PFSK-1 (cell line): ENCODE data around the gene DPF1.

Source experiments
- FOXP2 ChIP-seq: optimal IDR thresholded peaks from 2 replicates; pipeline ENCODE3; 2011; ENCODE audit warnings: borderline replicate concordance, control low read depth, inconsistent platforms; ENCODE audit not compliant: insufficient read depth; ENCODE audit errors: extremely low read length, extremely low read depth
- POLR2AphosphoS5 ChIP-seq: IDR thresholded peaks from 2 replicates; pipeline ENCODE4 v1.6.1; 2012; ENCODE audit warnings: low read depth, mild to moderate bottlenecking, control low read depth, low read length, moderate library complexity
- SIN3A ChIP-seq: IDR thresholded peaks from 2 replicates; pipeline ENCODE4 v1.6.1; 2012; ENCODE audit warnings: mild to moderate bottlenecking, low read length, moderate library complexity, borderline replicate concordance; ENCODE audit not compliant: insufficient read depth
- TAF1 ChIP-seq: IDR thresholded peaks from 2 replicates; pipeline ENCODE4 v1.6.1; 2012; ENCODE audit warnings: low read length, control low read depth, borderline replicate concordance; ENCODE audit not compliant: insufficient read depth
- TF ChIP-seq, protein P1 (sequence below), 2 experiments: IDR thresholded peaks; 2 replicates each; pipeline versions ENCODE4 v1.6.1 to v1.8.0; 2011 to 2012; ENCODE audit warnings: low read depth in 2 of 2, low read length in 2 of 2, control low read depth in 1 of 2, inconsistent platforms in 1 of 2, mild to moderate bottlenecking in 1 of 2, moderate library complexity in 1 of 2; ENCODE audit not compliant: insufficient read depth in 1 of 2

Gene DPF1

DNA sequence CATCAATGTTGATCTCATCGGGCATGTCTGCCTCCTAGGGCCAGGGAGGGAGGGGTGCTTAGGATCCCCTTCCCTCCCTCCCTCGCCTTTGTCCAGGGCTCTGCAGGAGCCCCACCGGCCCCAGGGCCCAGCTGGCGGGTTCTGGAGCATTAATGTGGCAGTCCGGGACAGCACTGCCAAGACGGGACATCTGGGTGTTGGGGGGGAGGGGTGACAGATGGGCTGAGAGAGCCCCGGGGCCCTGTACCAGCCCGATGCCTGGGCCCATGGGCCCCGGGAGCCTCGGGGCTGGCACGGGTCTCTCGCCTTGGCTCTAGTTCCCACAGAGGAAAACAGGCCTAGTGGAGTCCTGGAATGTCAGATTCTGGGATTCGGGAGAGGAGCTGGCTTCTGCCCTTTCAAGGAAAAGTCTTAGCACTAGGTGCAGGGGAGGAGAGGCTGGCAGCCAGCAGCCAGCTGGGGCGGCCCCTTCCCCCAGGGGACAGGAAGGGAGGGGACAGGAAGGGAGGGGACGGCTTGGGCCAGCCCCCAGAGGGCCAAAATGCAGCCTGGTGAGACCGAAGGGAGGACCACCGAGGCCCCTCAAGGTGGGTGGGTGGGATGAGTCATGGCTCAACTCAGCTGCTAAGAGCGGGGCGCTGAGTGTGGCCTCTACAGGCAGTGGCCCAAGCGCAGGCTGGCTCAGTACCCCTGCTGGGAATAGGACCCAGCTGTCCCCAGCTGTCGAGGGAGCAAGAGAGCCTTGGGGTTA lies 29.1 kb upstream of the DPF1 start:
- TF ChIP-seq POLR2AphosphoS5, result no peak
- no peak for TF ChIP-seq TAF1
- TF ChIP-seq SIN3A, result no peak
- no peak for TF ChIP-seq FOXP2
- TF ChIP-seq, protein P1, sequence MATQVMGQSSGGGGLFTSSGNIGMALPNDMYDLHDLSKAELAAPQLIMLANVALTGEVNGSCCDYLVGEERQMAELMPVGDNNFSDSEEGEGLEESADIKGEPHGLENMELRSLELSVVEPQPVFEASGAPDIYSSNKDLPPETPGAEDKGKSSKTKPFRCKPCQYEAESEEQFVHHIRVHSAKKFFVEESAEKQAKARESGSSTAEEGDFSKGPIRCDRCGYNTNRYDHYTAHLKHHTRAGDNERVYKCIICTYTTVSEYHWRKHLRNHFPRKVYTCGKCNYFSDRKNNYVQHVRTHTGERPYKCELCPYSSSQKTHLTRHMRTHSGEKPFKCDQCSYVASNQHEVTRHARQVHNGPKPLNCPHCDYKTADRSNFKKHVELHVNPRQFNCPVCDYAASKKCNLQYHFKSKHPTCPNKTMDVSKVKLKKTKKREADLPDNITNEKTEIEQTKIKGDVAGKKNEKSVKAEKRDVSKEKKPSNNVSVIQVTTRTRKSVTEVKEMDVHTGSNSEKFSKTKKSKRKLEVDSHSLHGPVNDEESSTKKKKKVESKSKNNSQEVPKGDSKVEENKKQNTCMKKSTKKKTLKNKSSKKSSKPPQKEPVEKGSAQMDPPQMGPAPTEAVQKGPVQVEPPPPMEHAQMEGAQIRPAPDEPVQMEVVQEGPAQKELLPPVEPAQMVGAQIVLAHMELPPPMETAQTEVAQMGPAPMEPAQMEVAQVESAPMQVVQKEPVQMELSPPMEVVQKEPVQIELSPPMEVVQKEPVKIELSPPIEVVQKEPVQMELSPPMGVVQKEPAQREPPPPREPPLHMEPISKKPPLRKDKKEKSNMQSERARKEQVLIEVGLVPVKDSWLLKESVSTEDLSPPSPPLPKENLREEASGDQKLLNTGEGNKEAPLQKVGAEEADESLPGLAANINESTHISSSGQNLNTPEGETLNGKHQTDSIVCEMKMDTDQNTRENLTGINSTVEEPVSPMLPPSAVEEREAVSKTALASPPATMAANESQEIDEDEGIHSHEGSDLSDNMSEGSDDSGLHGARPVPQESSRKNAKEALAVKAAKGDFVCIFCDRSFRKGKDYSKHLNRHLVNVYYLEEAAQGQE (IDR thresholded peaks at IDR 0.05; ENCODE audit: insufficient read depth in 1 of 2, low read depth in 2 of 2, low read length in 2 of 2), result no peak

DNA sequence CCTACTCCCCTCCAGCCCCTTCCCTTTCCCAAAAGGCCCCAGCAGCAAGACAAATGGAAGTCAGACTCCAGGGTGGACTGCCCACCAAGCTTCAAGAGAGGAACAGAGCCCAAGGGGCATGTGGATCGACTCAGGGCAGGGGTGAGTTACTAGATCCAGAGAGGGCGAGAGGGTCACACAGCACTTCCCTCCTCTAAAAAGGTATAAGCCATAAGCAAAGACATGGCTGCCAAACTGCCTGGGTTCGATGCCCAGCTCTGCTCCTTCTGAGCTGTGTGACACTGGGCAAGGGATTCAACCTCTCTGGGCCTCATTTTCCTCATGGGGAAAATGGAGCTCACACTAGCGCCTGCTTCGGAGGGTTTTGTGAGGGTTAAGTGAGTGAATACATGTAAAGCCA lies 28.4 kb upstream of the DPF1 start:
- TF ChIP-seq TAF1, result no peak
- TF ChIP-seq SIN3A, result no peak
- TF ChIP-seq FOXP2, result no peak
- no peak for TF ChIP-seq POLR2AphosphoS5
- TF ChIP-seq, protein P1 (IDR thresholded peaks at IDR 0.05; ENCODE audit: insufficient read depth in 1 of 2, low read depth in 2 of 2, low read length in 2 of 2), result no peak

DNA sequence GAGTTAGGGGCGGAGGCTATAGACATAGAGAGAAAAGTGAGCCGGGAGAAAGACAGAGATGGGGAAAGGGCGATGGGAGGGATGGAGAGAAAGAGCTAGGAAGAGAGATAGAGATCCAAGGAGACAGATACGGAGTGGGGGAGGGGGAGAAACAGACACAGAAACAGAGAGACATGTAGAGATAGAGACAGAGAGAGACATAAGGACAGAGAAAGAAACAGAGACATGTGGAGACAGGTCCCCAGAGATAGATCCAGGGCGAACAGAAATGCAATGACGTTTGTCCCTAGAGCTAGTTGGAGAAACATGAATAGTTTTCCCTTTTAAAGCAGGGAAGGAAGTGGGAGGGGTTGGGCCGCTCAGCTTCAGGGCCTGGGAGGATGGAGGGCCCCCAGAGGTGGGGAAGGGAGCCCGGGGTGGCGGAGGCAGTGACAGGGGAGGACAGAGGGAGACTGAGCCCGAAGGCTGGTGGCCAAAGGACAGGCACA lies 27.6 kb upstream of the DPF1 start:
- TF ChIP-seq FOXP2, result no peak
- TF ChIP-seq, protein P1 (IDR thresholded peaks at IDR 0.05; ENCODE audit: insufficient read depth in 1 of 2, low read depth in 2 of 2, low read length in 2 of 2), result no peak
- TF ChIP-seq TAF1, result no peak
- no peak for TF ChIP-seq POLR2AphosphoS5
- TF ChIP-seq SIN3A, result no peak

DNA sequence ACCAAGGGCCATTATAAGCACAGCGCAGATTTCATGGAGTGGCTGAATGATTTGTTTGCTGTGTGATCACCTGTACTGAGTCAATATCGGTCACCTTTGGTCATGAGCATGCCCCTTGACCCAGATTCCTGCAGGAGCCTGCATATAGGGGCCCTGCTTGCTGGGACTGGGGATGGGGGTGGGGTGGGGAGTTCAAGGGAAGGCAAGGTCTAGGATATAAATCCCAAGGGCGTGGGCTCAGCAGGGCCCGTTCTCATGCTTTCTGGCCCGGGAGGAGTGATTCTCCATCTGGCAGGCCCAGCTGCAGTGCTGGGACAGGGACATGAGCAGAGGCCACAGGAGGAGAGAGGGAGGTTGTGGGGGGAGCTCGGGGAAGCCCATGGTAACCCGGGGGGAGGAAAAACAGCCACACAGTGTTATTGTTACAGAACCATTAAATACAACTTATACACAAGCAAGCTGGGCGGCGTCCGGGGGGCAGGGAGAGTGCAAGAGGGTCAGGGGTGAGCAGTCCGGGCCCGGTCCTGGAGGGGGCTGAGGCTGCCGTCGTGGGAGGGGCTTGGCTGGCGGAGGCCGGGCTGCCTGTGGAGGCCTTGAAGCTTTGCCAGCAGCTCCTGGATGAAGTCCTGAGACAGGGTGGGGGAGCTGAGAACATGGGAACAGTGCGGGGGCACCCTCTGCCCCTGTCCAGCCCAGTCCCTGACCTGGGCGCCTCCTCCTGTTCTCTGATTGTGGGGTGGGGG lies 27.0 kb upstream of the DPF1 start:
- TF ChIP-seq, protein P1 (IDR thresholded peaks at IDR 0.05; ENCODE audit: insufficient read depth in 1 of 2, low read depth in 2 of 2, low read length in 2 of 2), result no peak
- TF ChIP-seq SIN3A (no peak), FOXP2 (no peak), POLR2AphosphoS5 (no peak), TAF1 (no peak)
